Stomach (tissue), 9 donors: ENCODE measurements around the gene KCNK3. TPM values are rescaled to one million over a fixed set of nuclear protein-coding genes. Genes with fewer than 3 reads are reported as not detected.
A peak's percentile ranks its signal among the peaks of the same experiment; 100 is the strongest.
"Not testable (repeated sequence)": the region's sequence is repeated elsewhere in the genome, so short reads cannot be mapped to it uniquely, and the experiment has no call there.

ENCODE experiments used
- DNase-seq, 2 donors: peaks; one replicate each; pipeline versions ENCODE4 v3.0.0 to v3.0.0-alpha.2; 2013 to 2019
- H3K27ac ChIP-seq, 5 donors: fragments of 200-600 bp in 4 of 5; sonication (generic) in 4 of 5; one replicate each; pipeline ENCODE4 v1.5.1; 2013 to 2019; ENCODE audit warnings: mild to moderate bottlenecking in 1 of 5, moderate library complexity in 1 of 5
- H3K27me3 ChIP-seq, 3 donors: fragments of 200-600 bp; sonication (generic); one replicate each; pipeline ENCODE4 v1.5.1; 2017 to 2019; ENCODE audit warnings: mixed run types in 1 of 3
- H3K36me3 ChIP-seq, 4 donors: fragments of 200-600 bp; sonication (generic); 1 replicate in 3 of 4; 2 replicates in 1 of 4; pipeline ENCODE4 v1.5.1; 2016 to 2019
- H3K4me1 ChIP-seq, 4 donors: fragments of 200-600 bp; sonication (generic); one replicate each; pipeline ENCODE4 v1.5.1; 2016 to 2019
- H3K4me3 ChIP-seq, 4 donors: fragments of 200-600 bp; sonication (generic) in 3 of 4; one replicate each; pipeline ENCODE4 v1.5.1; 2016 to 2019; ENCODE audit warnings: mild to moderate bottlenecking in 1 of 4
- H3K9me3 ChIP-seq, 4 donors: fragments of 200-600 bp; sonication (generic); one replicate each; pipeline ENCODE4 v1.5.1; 2016 to 2019
- CTCF ChIP-seq, 7 experiments: fragments of 450-650 bp in 4 of 7; fragments of 200-600 bp in 3 of 7; sonication (generic) in 3 of 7; IDR thresholded peaks; one replicate each; pipeline ENCODE4 v1.5.1; 2016 to 2019; ENCODE audit warnings: antibody characterized with exemption in 7 of 7, control low read depth in 2 of 7, mild to moderate bottlenecking in 1 of 7
- EP300 ChIP-seq: sonication (generic); formaldehyde crosslinking; IDR thresholded peaks from one replicate; pipeline ENCODE4 v1.6.1; 2017; ENCODE audit warnings: antibody characterized with exemption
- POLR2A ChIP-seq, 4 donors: fragments of 450-650 bp; IDR thresholded peaks; one replicate each; pipeline ENCODE4 v1.6.1; 2016; ENCODE audit warnings: antibody characterized with exemption in 4 of 4, control low read depth in 2 of 4, mild to moderate bottlenecking in 1 of 4, moderate library complexity in 1 of 4
- POLR2AphosphoS5 ChIP-seq, 3 donors: sonication (generic); formaldehyde crosslinking; IDR thresholded peaks; one replicate each; pipeline ENCODE4 v1.6.1; 2016; ENCODE audit warnings: antibody characterized with exemption in 3 of 3
- WGBS, 5 donors: extraction: QIAGEN DNeasy Blood & Tissue Kit in 3 of 5; methylation state at CpG; one replicate each; pipeline versions ENCODE4 v1.1.5 to v1.1.7; 2013 to 2018; 5-methylcytosine and 5-hydroxymethylcytosine counted together
- intact Hi-C: fragments of 100-400 bp; cut with DNase I; formaldehyde crosslinking; loops from one replicate; pipeline ENCODE4 v1.15.1; 2023; ENCODE audit warnings: low total_unique reads
- polyA plus RNA-seq, 3 donors: library from polyadenylated mRNA; stranded (reverse); fragments of 200-250 nt; gene quantifications; one replicate each; pipeline ENCODE4 v1.2.3, GENCODE V29; 2013
- total RNA-seq, 5 donors: library from RNA; depleted of rRNA; stranded (reverse); fragments of >200 nt; gene quantifications; one replicate each; pipeline versions ENCODE4 v1.1.0 to v1.2.3, GENCODE V29; 2014 to 2016
- donor health status: healthy with polysubstance abuse.
- donor health status: Bipolar disorder and iron deficiency.
- donor health status: healthy.

KCNK3 gene
- total and polyA plus RNA-seq, 8 donors, result 0.62 to 22.8 (median 1.9) TPM

- Histone ChIP-seq H3K36me3 (no peaks in the 10 kb centered on the region), H3K27me3 (no peaks in the 10 kb centered on the region), H3K9me3 (no peaks in the 10 kb centered on the region), H3K4me3 (no peak overlapping the region), H3K27ac (peak overlapping the region in 3 of 5 donors; percentile 27 to 59 (median 54)), H3K4me1 (peaks cover 5 to 13% (median 8%) of the 10 kb centered on the region in 4 donors)
- peak; percentile 29 to 56 for DNase-seq
- intact Hi-C loops, result no loop called here
- WGBS, 5 donors, result 56 to 71% (median 65%) methylated on average over 6 of the region's 6 CpGs
- TF ChIP-seq POLR2AphosphoS5 (IDR thresholded peaks at IDR 0.05), result peak in 1 of 3 donors; percentile 63
- TF ChIP-seq CTCF (IDR thresholded peaks at IDR 0.05), result no peak
These were observed 65.6 kb downstream of the KCNK3 start for GRCh38 chr2:26757873-26758789.

GRCh38 chr2:26758790-26759321 lies 66.3 kb downstream of the KCNK3 start:
- Histone ChIP-seq H3K36me3 (no peaks in the 10 kb centered on the region), H3K27me3 (no peaks in the 10 kb centered on the region), H3K4me1 (peaks cover 5 to 20% (median 15%) of the 10 kb centered on the region in 4 donors), H3K4me3 (no peak overlapping the region), H3K27ac (peak overlapping the region in 1 of 5 donors; percentile 59), H3K9me3 (no peaks in the 10 kb centered on the region)
- intact Hi-C loops, result no loop called here
- WGBS, 5 donors, result 79 to 91% (median 86%) methylated on average over 7 of the region's 7 CpGs
- TF ChIP-seq POLR2A (IDR thresholded peaks at IDR 0.05) (no peak), EP300 (no peak), POLR2AphosphoS5 (IDR thresholded peaks at IDR 0.05) (no peak), CTCF (IDR thresholded peaks at IDR 0.05) (no peak)
- DNase-seq, result no peak

GRCh38 chr2:26759845-26760244 lies 67.3 kb downstream of the KCNK3 start:
- no peaks in the 10 kb centered on the region for H3K36me3 ChIP-seq
- H3K4me3 ChIP-seq, result no peak overlapping the region
- H3K4me1 ChIP-seq, result peaks cover 5 to 23% (median 19%) of the 10 kb centered on the region in 4 donors
- H3K27me3 ChIP-seq, result no peaks in the 10 kb centered on the region
- DNase-seq, result no peak
- H3K27ac ChIP-seq, result no peak overlapping the region
- H3K9me3 ChIP-seq, result no peaks in the 10 kb centered on the region
- TF ChIP-seq EP300 (no peak), POLR2A (IDR thresholded peaks at IDR 0.05) (no peak), POLR2AphosphoS5 (IDR thresholded peaks at IDR 0.05) (no peak), CTCF (IDR thresholded peaks at IDR 0.05) (no peak)
- intact Hi-C loops, result no loop called here
- 92 to 95% (median 92%) methylated on average over 5 of the region's 5 CpGs for WGBS, 5 donors

- DNase-seq, H3K4me3 ChIP-seq, H3K36me3 ChIP-seq, H3K27me3 ChIP-seq, H3K27ac ChIP-seq, intact Hi-C loops, H3K9me3 ChIP-seq: not testable (repeated sequence)
- 71 to 78% (median 71%) methylated on average over 10 of the region's 10 CpGs for WGBS, 5 donors
- H3K4me1 ChIP-seq, result peaks cover 13 to 35% (median 30%) of the 10 kb centered on the region in 4 donors
These were observed 68.5 kb downstream of the KCNK3 start for GRCh38 chr2:26760991-26761390.

- intact Hi-C loops, result no loop called here
- TF ChIP-seq POLR2AphosphoS5 (IDR thresholded peaks at IDR 0.05), result no peak
- TF ChIP-seq CTCF (IDR thresholded peaks at IDR 0.05), result no peak
- no peak for TF ChIP-seq POLR2A (IDR thresholded peaks at IDR 0.05)
- TF ChIP-seq EP300, result no peak
- no peak for DNase-seq
- 88 to 93% (median 90%) methylated on average over 10 of the region's 10 CpGs for WGBS, 5 donors
- H3K36me3 ChIP-seq, result no peaks in the 10 kb centered on the region
- no peak overlapping the region for H3K27ac ChIP-seq
- H3K9me3 ChIP-seq, result no peaks in the 10 kb centered on the region
- no peak overlapping the region for H3K4me3 ChIP-seq
- H3K4me1 ChIP-seq, result peaks cover 13 to 51% (median 46%) of the 10 kb centered on the region in 4 donors
- H3K27me3 ChIP-seq, result no peaks in the 10 kb centered on the region
These were observed 70.5 kb downstream of the KCNK3 start for GRCh38 chr2:26763019-26763418.
